Right lobe of liver (tissue), 6 donors: ENCODE results near the gene DDX11. TPM values are rescaled to one million over a fixed set of nuclear protein-coding genes. Genes with fewer than 3 reads are reported as not detected.
"Not testable (repeated sequence)": the region's sequence is repeated elsewhere in the genome, so short reads cannot be mapped to it uniquely, and the experiment has no call there.

Experiments
- ATAC-seq, 4 donors: fragments of 200-7000 bp; cut with Tn5 transposase; one replicate each; pipeline ENCODE4 v1.9.1; 2020; ENCODE audit warnings: mild to moderate bottlenecking in 4 of 4, moderate library complexity in 4 of 4
- DNase-seq, 3 donors: peaks; one replicate each; pipeline ENCODE4 v3.0.0-alpha.2; 2020
- H3K27ac ChIP-seq, 3 donors: fragments of 200-600 bp; one replicate each; pipeline ENCODE4 v1.8.0; 2022
- H3K27me3 ChIP-seq, 2 donors: fragments of 200-600 bp; one replicate each; pipeline ENCODE4 v1.8.0; 2022
- H3K36me3 ChIP-seq, 4 donors: fragments of 200-600 bp; sonication (generic) in 1 of 4; one replicate each; pipeline versions ENCODE4 v1.5.1 to v1.8.0; 2017 to 2022; ENCODE audit warnings: control low read depth in 1 of 4
- H3K4me1 ChIP-seq, 4 donors: fragments of 200-600 bp; sonication (generic) in 1 of 4; one replicate each; pipeline versions ENCODE4 v1.5.1 to v1.8.0; 2017 to 2022; ENCODE audit warnings: control low read depth in 1 of 4
- H3K4me3 ChIP-seq, 3 donors: fragments of 200-600 bp; one replicate each; pipeline ENCODE4 v1.8.0; 2022
- H3K9me3 ChIP-seq, 4 donors: fragments of 200-600 bp; sonication (generic) in 1 of 4; one replicate each; pipeline versions ENCODE4 v1.5.1 to v1.8.0; 2017 to 2022; ENCODE audit warnings: control low read depth in 1 of 4
- CTCF ChIP-seq, 4 donors: fragments of 200-600 bp in 3 of 4; fragments of 450-650 bp in 1 of 4; IDR thresholded peaks; one replicate each; pipeline versions ENCODE4 v1.5.1 to v1.8.0; 2016 to 2022; ENCODE audit warnings: antibody characterized with exemption in 4 of 4, mild to moderate bottlenecking in 2 of 4
- POLR2A ChIP-seq: fragments of 450-650 bp; IDR thresholded peaks from one replicate; pipeline ENCODE4 v1.6.1; 2017; ENCODE audit warnings: antibody characterized with exemption, mild to moderate bottlenecking
- WGBS: methylation state at CpG from one replicate; pipeline ENCODE4 v1.1.6; 2018; ENCODE audit warnings: low coverage, low lambda C conversion rate; ENCODE audit not compliant: insufficient coverage; ENCODE audit errors: missing lambda C conversion rate; 5-methylcytosine and 5-hydroxymethylcytosine counted together
- intact Hi-C, 2 donors: fragments of 100-400 bp; cut with DNase I; formaldehyde crosslinking; loops; one replicate each; pipeline versions ENCODE4 v1.11.2 to v1.14.1; 2022
- total RNA-seq, 6 experiments: library from RNA; depleted of rRNA in 2 of 6; stranded (reverse); fragments of >200 nt in 2 of 6; fragmentation: NEBNext Ultra II Directional in 3 of 6; extraction: Animal tissue kit (Norgen Biotek cat#: 25700) in 3 of 6; gene quantifications; one replicate each; pipeline versions ENCODE4 v1.1.0 to v1.2.4, GENCODE V29; 2016 to 2023
- donor health status: DM: no; HTN: yes; CAD: no.
- donor health status: DM: no; HTN: no; CAD: no.
- donor health status: DM: no; HTN: no; CAD: no.
- donor health status: DM: no; HTN: yes; CAD: no.
- donor health status: DM: no; HTN: yes; CAD: no.

The DDX11 gene
- total RNA-seq, 6 experiments from 2014 or later = 5.0 to 19.2 (median 13.5) TPM

GRCh38 chr12:31119803-31120211 is 46.1 kb downstream of the DDX11 start:
- no CpG with 5 or more reads among the region's 24 CpGs for WGBS
- no peak for DNase-seq
- TF ChIP-seq POLR2A = no peak
- no peak for TF ChIP-seq CTCF (IDR thresholded peaks at IDR 0.05)
- ATAC-seq = no peak
- intact Hi-C loops = no loop called here
- Histone ChIP-seq H3K36me3 (no peaks in the 10 kb centered on the region), H3K9me3 (no peaks in the 10 kb centered on the region), H3K4me1 (peaks cover 0 to 8% (median 4%) of the 10 kb centered on the region in 4 donors), H3K27ac (no peak overlapping the region), H3K27me3 (no peaks in the 10 kb centered on the region), H3K4me3 (no peak overlapping the region)

- intact Hi-C loops = no loop called here
- H3K9me3 ChIP-seq = no peaks in the 10 kb centered on the region
- H3K27ac ChIP-seq = no peak overlapping the region
- no peak for TF ChIP-seq CTCF (IDR thresholded peaks at IDR 0.05)
- no peak for TF ChIP-seq POLR2A
- no peak for DNase-seq
- H3K27me3 ChIP-seq = no peaks in the 10 kb centered on the region
- H3K4me1 ChIP-seq = peaks cover 0 to 8% (median 4%) of the 10 kb centered on the region in 4 donors
- no peaks in the 10 kb centered on the region for H3K36me3 ChIP-seq
- WGBS = 57% methylated on average over 6 of the region's 26 CpGs
- ATAC-seq = no peak
- H3K4me3 ChIP-seq = no peak overlapping the region
Measured at GRCh38 chr12:31120392-31121008, 46.8 kb downstream of the DDX11 start.

GRCh38 chr12:31121022-31121728 is 47.5 kb downstream of the DDX11 start:
- ATAC-seq, intact Hi-C loops, DNase-seq: not testable (repeated sequence)

GRCh38 chr12:31122481-31122880 is 48.8 kb downstream of the DDX11 start:
- Histone ChIP-seq H3K4me1 (peaks cover 0 to under 1% (median 0%) of the 10 kb centered on the region in 4 donors), H3K9me3 (no peaks in the 10 kb centered on the region), H3K36me3 (no peaks in the 10 kb centered on the region), H3K4me3 (no peak overlapping the region), H3K27me3 (no peaks in the 10 kb centered on the region), H3K27ac (no peak overlapping the region)
- intact Hi-C loops = no loop called here
- 0% methylated on average over 1 of the region's 19 CpGs for WGBS
- ATAC-seq (no peak), DNase-seq (no peak)
- TF ChIP-seq CTCF (IDR thresholded peaks at IDR 0.05) = no peak
- TF ChIP-seq POLR2A = no peak

More at GRCh38 chr12:31121022-31121728, 47.5 kb downstream of the DDX11 start:
- 58% methylated on average over 7 of the region's 19 CpGs for WGBS
- H3K4me3 ChIP-seq, H3K36me3 ChIP-seq, H3K4me1 ChIP-seq, H3K27me3 ChIP-seq, H3K9me3 ChIP-seq, H3K27ac ChIP-seq: not testable (repeated sequence)

GRCh38 chr12:31124158-31124557 is 50.5 kb downstream of the DDX11 start:
- DNase-seq, H3K4me3 ChIP-seq, H3K4me1 ChIP-seq, H3K36me3 ChIP-seq, H3K9me3 ChIP-seq, H3K27ac ChIP-seq, ATAC-seq, intact Hi-C loops, H3K27me3 ChIP-seq: not testable (repeated sequence)
- WGBS = 66% methylated on average over 8 of the region's 8 CpGs

GRCh38 chr12:31125171-31125570 is 51.5 kb downstream of the DDX11 start:
- H3K27me3 ChIP-seq, intact Hi-C loops, H3K36me3 ChIP-seq, ATAC-seq, H3K4me3 ChIP-seq, H3K27ac ChIP-seq, H3K9me3 ChIP-seq, DNase-seq, H3K4me1 ChIP-seq: not testable (repeated sequence)
- WGBS = 73% methylated on average over 2 of the region's 2 CpGs

- intact Hi-C loops, H3K27me3 ChIP-seq, H3K4me1 ChIP-seq, H3K9me3 ChIP-seq, DNase-seq, H3K27ac ChIP-seq, H3K4me3 ChIP-seq, ATAC-seq, H3K36me3 ChIP-seq: not testable (repeated sequence)
- 35% methylated on average over 2 of the region's 4 CpGs for WGBS
Measured at GRCh38 chr12:31127209-31127848, 53.7 kb downstream of the DDX11 start.

- H3K27me3 ChIP-seq, H3K9me3 ChIP-seq, H3K27ac ChIP-seq, H3K36me3 ChIP-seq, H3K4me3 ChIP-seq, H3K4me1 ChIP-seq, ATAC-seq, DNase-seq, intact Hi-C loops: not testable (repeated sequence)
- WGBS = 73% methylated on average over 2 of the region's 2 CpGs
Measured at GRCh38 chr12:31136581-31136980, 62.9 kb downstream of the DDX11 start.
